DND-41 (cell line): ENCODE results near the gene BTBD2.

Source experiments
- ATAC-seq: fragments of 200-7000 bp; cut with Tn5 transposase; 3 replicates; pipeline ENCODE4 v1.9.1; 2021; ENCODE audit warnings: low read depth; ENCODE audit not compliant: insufficient read depth
- DNase-seq: peaks from one replicate; pipeline ENCODE4 v3.0.0-alpha.2; 2020
- H2AFZ ChIP-seq: 2 replicates; pipeline ENCODE4 v1.6.0; 2012; ENCODE audit warnings: low read depth, low read length
- H3K27ac ChIP-seq: 2 replicates; pipeline ENCODE4 v1.5.1; 2012; ENCODE audit warnings: low read length, inconsistent platforms
- H3K27me3 ChIP-seq: fragments of 200-600 bp; sonication (generic); 2 replicates; pipeline ENCODE4 v1.6.0; 2012; ENCODE audit warnings: low read length, mild to moderate bottlenecking, inconsistent platforms; ENCODE audit not compliant: insufficient read depth, poor library complexity
- H3K36me3 ChIP-seq: 2 replicates; pipeline ENCODE4 v1.5.1; 2012; ENCODE audit warnings: low read length, inconsistent platforms; ENCODE audit not compliant: insufficient read depth
- H3K4me1 ChIP-seq: 2 replicates; pipeline ENCODE4 v1.5.1; 2012; ENCODE audit warnings: mild to moderate bottlenecking, low read length; ENCODE audit not compliant: insufficient read depth
- H3K4me2 ChIP-seq: 2 replicates; pipeline ENCODE4 v1.6.0; 2012; ENCODE audit warnings: mild to moderate bottlenecking, moderate library complexity, low read length, inconsistent platforms; ENCODE audit not compliant: insufficient read depth
- H3K4me3 ChIP-seq, 2 experiments: fragments of 200-600 bp in 1 of 2; shearing (Covaris generic) in 1 of 2; 2 replicates each; pipeline ENCODE4 v1.5.1; 2012 to 2016; ENCODE audit warnings: inconsistent platforms in 2 of 2, low read length in 2 of 2, mild to moderate bottlenecking in 2 of 2, low read depth in 1 of 2, moderate library complexity in 1 of 2
- H3K79me2 ChIP-seq: 2 replicates; pipeline ENCODE4 v1.6.0; 2012; ENCODE audit warnings: low read length, inconsistent platforms; ENCODE audit not compliant: insufficient read depth
- H3K9ac ChIP-seq: 2 replicates; pipeline ENCODE4 v1.6.0; 2012; ENCODE audit warnings: low read depth, mild to moderate bottlenecking, inconsistent platforms, low read length, moderate library complexity
- H3K9me3 ChIP-seq: 2 replicates; pipeline ENCODE4 v1.5.1; 2012; ENCODE audit warnings: low read length, moderate library complexity, mild to moderate bottlenecking, inconsistent platforms; ENCODE audit not compliant: insufficient read depth, severe bottlenecking
- H4K20me1 ChIP-seq: 2 replicates; pipeline ENCODE4 v1.6.0; 2012; ENCODE audit warnings: low read length; ENCODE audit not compliant: insufficient read depth
- EZH2 ChIP-seq: IDR thresholded peaks from 3 replicates; pipeline ENCODE4 v1.6.1; 2012; ENCODE audit warnings: borderline replicate concordance, low read depth, mild to moderate bottlenecking, moderate library complexity, low read length, inconsistent platforms; ENCODE audit not compliant: severe bottlenecking
- TF ChIP-seq, protein P1 (sequence below): IDR thresholded peaks from 2 replicates; pipeline ENCODE4 v1.5.1; 2012; ENCODE audit warnings: borderline replicate concordance, low read length, moderate library complexity, mild to moderate bottlenecking; ENCODE audit not compliant: poor library complexity, severe bottlenecking; ENCODE audit errors: extremely low read depth

BTBD2 gene

DNA sequence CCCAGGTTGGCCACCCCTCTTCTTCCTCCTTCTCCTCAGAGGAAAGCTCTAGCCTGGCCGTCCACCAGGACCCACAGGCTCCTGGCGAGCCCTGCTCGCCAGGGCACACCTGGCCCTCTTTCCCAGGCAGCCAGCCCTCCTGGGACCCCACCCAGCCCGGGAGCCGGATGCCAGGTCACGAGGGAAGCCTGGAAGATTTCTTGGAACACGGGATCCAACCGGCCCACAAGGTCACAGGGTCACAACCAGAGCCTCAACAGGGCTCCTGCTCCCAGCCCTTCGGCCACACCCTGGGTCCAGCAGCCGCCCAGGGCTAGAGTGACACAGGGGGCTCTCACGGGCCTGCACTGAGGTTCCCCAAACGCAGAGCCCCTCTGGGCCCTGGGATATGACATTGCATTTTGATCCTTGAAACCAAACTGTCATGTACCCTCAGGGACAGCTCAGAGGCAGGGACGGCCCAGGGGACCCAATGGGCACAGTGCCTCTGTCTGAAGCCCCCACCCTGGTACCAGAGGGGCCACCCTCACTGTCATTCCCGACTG lies 30.1 kb upstream of the BTBD2 start:
- Histone ChIP-seq H3K9ac (no peak overlapping the region; the same call in 1 of the 2 replicates), H2AFZ (no peak overlapping the region), H3K27me3 (no peaks in the 10 kb centered on the region), H3K4me1 (peaks cover 58% of the 10 kb centered on the region), H3K4me3 (no peak overlapping the region), H3K36me3 (peaks cover 73% of the 10 kb centered on the region), H3K79me2 (peaks cover 48% of the 10 kb centered on the region), H3K27ac (no peak overlapping the region), H3K9me3 (no peaks in the 10 kb centered on the region), H3K4me2 (no peak overlapping the region), H4K20me1 (peaks cover 82% of the 10 kb centered on the region)
- ATAC-seq (no peak), DNase-seq (no peak)
- no peak for TF ChIP-seq EZH2
- TF ChIP-seq, protein P1, sequence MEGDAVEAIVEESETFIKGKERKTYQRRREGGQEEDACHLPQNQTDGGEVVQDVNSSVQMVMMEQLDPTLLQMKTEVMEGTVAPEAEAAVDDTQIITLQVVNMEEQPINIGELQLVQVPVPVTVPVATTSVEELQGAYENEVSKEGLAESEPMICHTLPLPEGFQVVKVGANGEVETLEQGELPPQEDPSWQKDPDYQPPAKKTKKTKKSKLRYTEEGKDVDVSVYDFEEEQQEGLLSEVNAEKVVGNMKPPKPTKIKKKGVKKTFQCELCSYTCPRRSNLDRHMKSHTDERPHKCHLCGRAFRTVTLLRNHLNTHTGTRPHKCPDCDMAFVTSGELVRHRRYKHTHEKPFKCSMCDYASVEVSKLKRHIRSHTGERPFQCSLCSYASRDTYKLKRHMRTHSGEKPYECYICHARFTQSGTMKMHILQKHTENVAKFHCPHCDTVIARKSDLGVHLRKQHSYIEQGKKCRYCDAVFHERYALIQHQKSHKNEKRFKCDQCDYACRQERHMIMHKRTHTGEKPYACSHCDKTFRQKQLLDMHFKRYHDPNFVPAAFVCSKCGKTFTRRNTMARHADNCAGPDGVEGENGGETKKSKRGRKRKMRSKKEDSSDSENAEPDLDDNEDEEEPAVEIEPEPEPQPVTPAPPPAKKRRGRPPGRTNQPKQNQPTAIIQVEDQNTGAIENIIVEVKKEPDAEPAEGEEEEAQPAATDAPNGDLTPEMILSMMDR, result no peak

DNA sequence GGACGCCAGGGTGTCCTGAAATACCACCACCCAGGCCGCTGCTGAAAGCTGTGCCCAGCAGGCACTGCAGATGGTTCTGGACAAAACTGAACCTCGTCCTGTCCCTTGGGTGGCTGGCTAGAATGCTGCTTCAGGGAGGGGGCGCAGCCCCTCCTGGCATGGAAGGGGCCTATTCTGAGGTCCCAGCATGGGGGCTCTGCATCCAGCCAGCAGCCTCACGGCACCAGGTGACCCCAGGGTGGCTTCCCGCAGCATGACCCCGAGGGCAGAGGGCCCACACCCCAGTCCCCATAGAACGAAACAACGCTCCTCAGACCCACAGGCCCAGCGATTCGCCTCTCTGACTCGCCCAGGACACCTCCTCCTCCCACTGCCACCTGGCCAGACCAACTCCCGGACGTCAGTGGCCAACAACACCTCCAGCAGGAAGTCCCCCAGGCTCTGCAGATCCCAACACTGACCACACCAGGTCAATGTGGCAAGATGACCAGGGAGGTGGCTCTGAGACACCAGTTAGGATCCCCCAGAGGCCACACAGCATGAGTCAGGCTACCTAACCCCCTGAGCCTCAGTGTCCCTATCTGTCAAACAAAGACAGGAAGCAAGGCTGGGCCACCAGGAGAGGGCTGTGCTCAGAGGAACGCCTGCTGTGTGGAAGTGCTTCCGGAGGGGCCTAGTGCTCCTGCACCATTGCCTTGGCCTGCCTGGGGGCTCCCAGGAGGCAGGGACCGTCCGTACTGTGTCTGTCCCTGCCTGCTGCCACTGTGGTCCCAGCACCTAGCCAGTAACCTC lies 29.4 kb upstream of the BTBD2 start:
- H4K20me1 ChIP-seq, result peaks cover 79% of the 10 kb centered on the region
- H3K9ac ChIP-seq, result no peak overlapping the region
- TF ChIP-seq, protein P1, result no peak
- TF ChIP-seq EZH2, result no peak
- H3K4me3 ChIP-seq, result no peak overlapping the region
- no peaks in the 10 kb centered on the region for H3K9me3 ChIP-seq
- DNase-seq, result no peak
- peaks cover 80% of the 10 kb centered on the region for H3K36me3 ChIP-seq
- H3K4me1 ChIP-seq, result peaks cover 53% of the 10 kb centered on the region
- H2AFZ ChIP-seq, result no peak overlapping the region
- no peak overlapping the region for H3K27ac ChIP-seq
- ATAC-seq, result no peak
- H3K79me2 ChIP-seq, result peaks cover 42% of the 10 kb centered on the region
- H3K4me2 ChIP-seq, result no peak overlapping the region
- H3K27me3 ChIP-seq, result no peaks in the 10 kb centered on the region

DNA sequence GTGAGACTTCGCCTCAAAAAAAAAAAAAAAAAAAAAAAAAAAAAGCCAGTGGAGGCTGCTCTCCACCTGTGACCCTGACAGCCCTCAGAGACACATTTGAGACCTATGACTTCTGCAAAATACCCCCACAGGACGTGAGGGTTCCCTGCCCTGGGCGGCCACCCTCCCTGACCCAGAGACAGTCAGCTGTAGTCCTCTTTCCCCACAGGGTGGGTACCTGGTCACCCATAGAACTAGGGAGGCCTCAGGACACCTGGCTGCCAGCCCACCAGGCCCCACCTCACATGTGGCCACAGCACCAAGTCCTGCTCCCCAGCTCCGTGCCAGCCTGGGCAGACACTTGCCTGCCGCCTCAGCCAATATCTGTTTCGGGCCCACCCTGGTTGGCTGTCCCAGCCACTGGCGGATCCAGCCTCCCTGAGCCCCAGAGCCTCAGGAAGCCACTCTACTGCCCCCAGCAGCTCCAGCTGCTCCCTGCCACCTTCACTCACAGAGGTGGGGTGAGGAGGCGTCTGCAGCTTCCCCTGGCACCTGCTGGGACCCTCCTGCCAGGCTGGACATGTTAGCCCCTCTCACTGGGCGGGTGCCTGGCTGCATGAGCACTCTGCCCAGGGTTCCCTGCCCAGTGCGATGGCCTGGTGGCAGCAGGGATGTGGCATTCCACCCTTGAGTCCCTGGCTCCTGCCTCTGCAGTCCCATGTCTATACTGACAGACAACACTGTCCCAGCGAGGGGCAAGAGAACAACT lies 28.6 kb upstream of the BTBD2 start:
- H2AFZ ChIP-seq, result no peak overlapping the region
- DNase-seq (no peak), ATAC-seq (no peak)
- H3K4me3 ChIP-seq, result no peak overlapping the region
- H4K20me1 ChIP-seq, result peaks cover 71% of the 10 kb centered on the region
- H3K27me3 ChIP-seq, result no peaks in the 10 kb centered on the region
- no peak overlapping the region for H3K9ac ChIP-seq
- H3K4me1 ChIP-seq, result peaks cover 46% of the 10 kb centered on the region
- TF ChIP-seq EZH2, result no peak
- TF ChIP-seq, protein P1, result no peak
- no peak overlapping the region for H3K4me2 ChIP-seq
- H3K36me3 ChIP-seq, result peaks cover 79% of the 10 kb centered on the region
- H3K79me2 ChIP-seq, result peaks cover 34% of the 10 kb centered on the region
- H3K9me3 ChIP-seq, result no peaks in the 10 kb centered on the region
- no peak overlapping the region; the same call in 1 of the 2 replicates for H3K27ac ChIP-seq
